ENCODE measurements around the gene COL4A4. TPM values are rescaled to one million over a fixed set of nuclear protein-coding genes. Genes with fewer than 3 reads are reported as not detected.

The COL4A4 gene
- total and polyA plus RNA-seq, 2 donors (not counting 3 experiments of a cell fraction or from before 2014, with no cell fraction given), result not detected

DNA sequence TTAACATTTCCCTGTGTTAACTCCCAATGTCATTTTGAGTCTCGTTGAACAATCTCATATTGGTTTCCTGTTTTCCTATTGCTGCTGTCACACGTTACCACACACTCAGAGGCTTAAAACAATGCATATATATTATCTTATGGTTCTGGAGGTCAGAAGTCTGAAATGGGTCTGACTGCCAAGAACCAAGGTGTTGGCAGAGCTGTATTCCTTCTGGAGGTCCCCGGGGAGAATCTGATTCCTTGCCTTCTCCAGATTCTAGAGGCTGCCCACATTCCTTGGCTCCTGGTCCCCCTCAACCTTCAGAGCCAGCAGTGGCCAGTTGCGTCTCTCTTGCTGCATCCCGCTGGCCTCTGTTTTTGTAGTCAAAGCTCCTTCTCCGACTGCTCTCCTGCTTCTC is 17.5 kb downstream of the COL4A4 start:
- TF ChIP-seq, protein P1, sequence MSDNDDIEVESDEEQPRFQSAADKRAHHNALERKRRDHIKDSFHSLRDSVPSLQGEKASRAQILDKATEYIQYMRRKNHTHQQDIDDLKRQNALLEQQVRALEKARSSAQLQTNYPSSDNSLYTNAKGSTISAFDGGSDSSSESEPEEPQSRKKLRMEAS (IDR thresholded peaks at IDR 0.05; ENCODE audit: insufficient read depth, insufficient read length), result no peak
- TF ChIP-seq, protein P2, sequence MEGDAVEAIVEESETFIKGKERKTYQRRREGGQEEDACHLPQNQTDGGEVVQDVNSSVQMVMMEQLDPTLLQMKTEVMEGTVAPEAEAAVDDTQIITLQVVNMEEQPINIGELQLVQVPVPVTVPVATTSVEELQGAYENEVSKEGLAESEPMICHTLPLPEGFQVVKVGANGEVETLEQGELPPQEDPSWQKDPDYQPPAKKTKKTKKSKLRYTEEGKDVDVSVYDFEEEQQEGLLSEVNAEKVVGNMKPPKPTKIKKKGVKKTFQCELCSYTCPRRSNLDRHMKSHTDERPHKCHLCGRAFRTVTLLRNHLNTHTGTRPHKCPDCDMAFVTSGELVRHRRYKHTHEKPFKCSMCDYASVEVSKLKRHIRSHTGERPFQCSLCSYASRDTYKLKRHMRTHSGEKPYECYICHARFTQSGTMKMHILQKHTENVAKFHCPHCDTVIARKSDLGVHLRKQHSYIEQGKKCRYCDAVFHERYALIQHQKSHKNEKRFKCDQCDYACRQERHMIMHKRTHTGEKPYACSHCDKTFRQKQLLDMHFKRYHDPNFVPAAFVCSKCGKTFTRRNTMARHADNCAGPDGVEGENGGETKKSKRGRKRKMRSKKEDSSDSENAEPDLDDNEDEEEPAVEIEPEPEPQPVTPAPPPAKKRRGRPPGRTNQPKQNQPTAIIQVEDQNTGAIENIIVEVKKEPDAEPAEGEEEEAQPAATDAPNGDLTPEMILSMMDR (IDR thresholded peaks at IDR 0.05; ENCODE audit: extremely low read depth in 1 of 2, insufficient read depth in 1 of 2, low read depth in 1 of 2, low read length in 2 of 2), result no peak
- no peak for TF ChIP-seq EZH2 (IDR thresholded peaks at IDR 0.05; ENCODE audit: borderline replicate concordance, low read depth, low read length, severe bottlenecking)
- no peak for TF ChIP-seq POLR2AphosphoS5 (IDR thresholded peaks at IDR 0.05; ENCODE audit: insufficient read depth, low read depth, low read length)
- TF ChIP-seq FOS (IDR thresholded peaks at IDR 0.05; ENCODE audit: borderline replicate concordance, insufficient read depth, low read length), result no peak
- no peak for TF ChIP-seq JUN (IDR thresholded peaks at IDR 0.05; ENCODE audit: borderline replicate concordance, insufficient read depth, insufficient read length, low read depth)
- no peak for TF ChIP-seq GATA2 (IDR thresholded peaks at IDR 0.05; ENCODE audit: insufficient read depth, insufficient read length, low read depth, low read length)
- TF ChIP-seq MYC (IDR thresholded peaks at IDR 0.05; ENCODE audit: low read depth, low read length), result no peak
- no peak for TF ChIP-seq POLR2A (IDR thresholded peaks at IDR 0.05; ENCODE audit: low read depth, low read length)
- CTCF ChIA-PET, result no interaction called here
- intact Hi-C loops (cut with micrococcal nuclease) (no loop called here), dilution Hi-C loops (cut with MboI; ENCODE audit: extremely low pct_ligation_motif_present, low sequenced_read_pairs) (no loop called here)
- Histone ChIP-seq H4K20me1 (replicated peaks; ENCODE audit: control insufficient read depth, extremely low read depth, insufficient read depth, low read length) (no peaks in the 10 kb centered on the region), H3K27me3 (ENCODE audit: control insufficient read depth in 2 of 2, insufficient read depth in 2 of 2, low read length in 2 of 2) (no peaks in the 10 kb centered on the region), H3K9me3 (replicated peaks; ENCODE audit: control insufficient read depth, insufficient read depth, low read length) (no peaks in the 10 kb centered on the region), H3K9me1 (replicated peaks; ENCODE audit: control insufficient read depth, extremely low read depth, insufficient read depth, low read length) (no peaks in the 10 kb centered on the region), H3K79me2 (ENCODE audit: control insufficient read depth, insufficient read depth, low read length) (no peaks in the 10 kb centered on the region), H3K36me3 (ENCODE audit: control insufficient read depth in 2 of 2, extremely low read depth in 1 of 2, insufficient read depth in 2 of 2, low read length in 2 of 2) (no peaks in the 10 kb centered on the region), H3K9ac (replicated peaks; ENCODE audit: extremely low read depth, insufficient read depth, low read length) (no peak overlapping the region), H3K27ac (ENCODE audit: insufficient read depth, low read depth, low read length) (no peak overlapping the region), H3K4me2 (ENCODE audit: insufficient read depth, low read length) (no peak overlapping the region), H3K4me3 (replicated peaks in 1 of 3; ENCODE audit: insufficient read depth in 1 of 3, low read depth in 1 of 3, low read length in 3 of 3) (no peak overlapping the region), H2AFZ (ENCODE audit: low read depth, low read length) (no peak overlapping the region), H3K4me1 (ENCODE audit: control insufficient read depth, extremely low read depth, insufficient read depth, low read length) (no peaks in the 10 kb centered on the region)
- no TSS peak for BruUV-seq (replicated peaks)
- POLR2A ChIA-PET, result no interaction called here
- DNase-seq (ENCODE audit: low read depth, low spot score), result no peak
- FAIRE-seq, result no peak
